Epidermal melanocyte (primary cell): ENCODE data around the gene LRP8.

Experiments used
- DNase-seq: peaks from one replicate; pipeline ENCODE4 v3.0.0; 2011; ENCODE audit warnings: low spot score; ENCODE audit not compliant: insufficient read length

The LRP8 gene

GRCh38 chr1:53359934-53360276, 32.0 kb upstream of the LRP8 start:
- no peak for DNase-seq

- DNase-seq: no peak
These were observed 31.5 kb upstream of the LRP8 start for GRCh38 chr1:53359225-53359933.

- no peak for DNase-seq
These were observed 28.8 kb upstream of the LRP8 start for GRCh38 chr1:53356637-53357036.

GRCh38 chr1:53354119-53354518, 26.2 kb upstream of the LRP8 start:
- no peak for DNase-seq

GRCh38 chr1:53352561-53352960, 24.7 kb upstream of the LRP8 start:
- DNase-seq: no peak

GRCh38 chr1:53350853-53351767, 23.2 kb upstream of the LRP8 start:
- no peak for DNase-seq

GRCh38 chr1:53349968-53350852, 22.3 kb upstream of the LRP8 start:
- DNase-seq: no peak

- no peak for DNase-seq
These were observed 21.5 kb upstream of the LRP8 start for GRCh38 chr1:53349369-53349835.

GRCh38 chr1:53348486-53349368, 20.9 kb upstream of the LRP8 start:
- DNase-seq: no peak

GRCh38 chr1:53346814-53347176, 18.9 kb upstream of the LRP8 start:
- DNase-seq: no peak

GRCh38 chr1:53345996-53346813, 18.3 kb upstream of the LRP8 start:
- no peak for DNase-seq

- DNase-seq: no peak
These were observed 17.3 kb upstream of the LRP8 start for GRCh38 chr1:53344921-53345838.

- no peak for DNase-seq
These were observed 16.2 kb upstream of the LRP8 start for GRCh38 chr1:53343831-53344668.

- no peak for DNase-seq
These were observed 15.0 kb upstream of the LRP8 start for GRCh38 chr1:53342735-53343470.

GRCh38 chr1:53341961-53342707, 14.3 kb upstream of the LRP8 start:
- DNase-seq: no peak

- DNase-seq: no peak
These were observed 13.6 kb upstream of the LRP8 start for GRCh38 chr1:53341521-53341895.
